Measurements from ENCODE around the gene RMND5A. TPM values are rescaled to one million over a fixed set of nuclear protein-coding genes. Genes with fewer than 3 reads are reported as not detected.

The RMND5A gene
- polyA plus RNA-seq, 1 of the 3 experiments (the other 2 are of a cell fraction): 4.3 TPM

DNA sequence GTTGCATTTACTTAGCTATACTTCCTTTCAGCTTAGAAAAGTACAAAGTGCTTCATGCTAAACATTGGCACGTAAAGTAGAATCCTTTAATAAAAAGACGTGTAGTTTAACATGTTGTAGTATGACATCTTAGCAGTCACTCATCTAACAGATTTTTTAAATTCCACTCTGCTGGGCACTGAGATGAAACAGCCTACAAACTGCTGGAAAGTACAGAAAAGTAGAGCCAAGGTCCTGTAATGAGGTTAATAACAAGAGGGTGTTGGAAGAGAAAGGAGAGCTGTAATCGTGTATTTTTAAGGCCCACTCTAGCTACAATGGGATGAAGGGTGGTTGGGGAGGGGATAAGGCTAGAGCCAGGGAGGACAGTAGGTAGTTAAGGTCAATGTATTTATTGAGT lies 59.9 kb downstream of the RMND5A start (continued):
- TF ChIP-seq TAF1 (IDR thresholded peaks at IDR 0.05; ENCODE audit: borderline replicate concordance, low read depth, low read length) (no peak), YY1 (IDR thresholded peaks at IDR 0.05; ENCODE audit: low read depth) (no peak), JUND (IDR thresholded peaks at IDR 0.05) (no peak), EP300 (IDR thresholded peaks at IDR 0.05; ENCODE audit: borderline replicate concordance in 1 of 2, low read depth in 1 of 2, low read length in 1 of 2) (no peak)

DNA sequence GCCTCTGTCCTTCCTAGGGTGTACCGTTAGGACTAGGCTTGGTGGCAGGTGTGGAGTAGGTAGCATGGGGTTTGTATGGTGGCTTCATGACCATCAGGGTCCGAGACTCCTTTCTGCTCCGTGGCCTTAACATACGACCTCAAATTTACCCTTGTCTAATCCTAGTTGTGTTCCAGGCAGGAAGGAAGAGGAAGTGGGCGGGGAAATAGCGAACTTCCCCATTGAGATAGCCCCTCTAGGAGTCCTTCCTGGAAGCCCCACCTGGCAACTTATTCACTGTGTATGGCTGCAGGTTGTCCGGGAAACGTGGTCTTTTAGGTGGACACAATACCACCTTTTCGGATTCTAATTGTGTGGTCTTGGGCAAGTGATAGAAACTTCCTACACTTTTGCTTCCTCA lies 61.3 kb downstream of the RMND5A start:
- Histone ChIP-seq H3F3A (replicated peaks; ENCODE audit: insufficient read depth) (no peaks in the 10 kb centered on the region), H3K4me2 (no peak overlapping the region), H3K9me2 (no peaks in the 10 kb centered on the region), H3K4me3 (ENCODE audit: low read depth in 2 of 2, low read length in 1 of 2) (no peak overlapping the region), H3K9ac (no peak overlapping the region), H4K20me1 (ENCODE audit: insufficient read depth) (no peaks in the 10 kb centered on the region), H3K36me3 (replicated peaks in 1 of 2; ENCODE audit: control insufficient read depth in 1 of 2, insufficient read depth in 2 of 2, low read length in 1 of 2) (peaks cover 0 to under 1% of the 10 kb centered on the region in 2 experiments), H3K79me2 (ENCODE audit: insufficient read depth) (no peaks in the 10 kb centered on the region), H3K4me1 (ENCODE audit: control insufficient read depth in 1 of 2, insufficient read depth in 2 of 2, low read depth in 1 of 2, low read length in 1 of 2) (no peaks in the 10 kb centered on the region), H3K27ac (ENCODE audit: low read depth in 2 of 2, low read length in 1 of 2) (no peak overlapping the region), H2AFZ (ENCODE audit: low read depth) (no peak overlapping the region), H3K9me3 (no peaks in the 10 kb centered on the region), H3K27me3 (ENCODE audit: insufficient read depth) (no peaks in the 10 kb centered on the region)
- CTCF ChIA-PET: interaction anchor here (1.2 to 1.6 kb wide), 2 partner anchors 13 to 16 kb away, joined by 4 to 8 read pairs; no protein-coding TSS in a partner anchor
- no peak for DNase-seq
- WGBS (ENCODE audit: low lambda C conversion rate): 89% methylated on average over 9 of the region's 9 CpGs
- TF ChIP-seq RFX5 (IDR thresholded peaks at IDR 0.05; ENCODE audit: low read length) (no peak), FOSL2 (IDR thresholded peaks at IDR 0.05; ENCODE audit: borderline replicate concordance, low read depth) (no peak), JUND (IDR thresholded peaks at IDR 0.05) (no peak), POLR2AphosphoS5 (IDR thresholded peaks at IDR 0.05; ENCODE audit: low read depth, low read length) (no peak), SIN3A (IDR thresholded peaks at IDR 0.05; ENCODE audit: borderline replicate concordance, low read depth, low read length) (no peak), FOXM1 (IDR thresholded peaks at IDR 0.05; ENCODE audit: low read depth) (no peak), RAD21 (IDR thresholded peaks at IDR 0.05; ENCODE audit: low read length) (no peak), NRF1 (IDR thresholded peaks at IDR 0.05; ENCODE audit: low read depth, low read length) (no peak), YY1 (IDR thresholded peaks at IDR 0.05; ENCODE audit: low read depth) (no peak), MEF2A (IDR thresholded peaks at IDR 0.05; ENCODE audit: borderline replicate concordance, low read depth) (no peak), GABPA (IDR thresholded peaks at IDR 0.05; ENCODE audit: low read depth) (no peak), GATA2 (CRISPR knock-in tag; IDR thresholded peaks at IDR 0.05) (no peak), RCOR1 (IDR thresholded peaks at IDR 0.05; ENCODE audit: low read length) (no peak), NFIC (IDR thresholded peaks at IDR 0.05; ENCODE audit: borderline replicate concordance) (no peak)
- TF ChIP-seq, protein P1, sequence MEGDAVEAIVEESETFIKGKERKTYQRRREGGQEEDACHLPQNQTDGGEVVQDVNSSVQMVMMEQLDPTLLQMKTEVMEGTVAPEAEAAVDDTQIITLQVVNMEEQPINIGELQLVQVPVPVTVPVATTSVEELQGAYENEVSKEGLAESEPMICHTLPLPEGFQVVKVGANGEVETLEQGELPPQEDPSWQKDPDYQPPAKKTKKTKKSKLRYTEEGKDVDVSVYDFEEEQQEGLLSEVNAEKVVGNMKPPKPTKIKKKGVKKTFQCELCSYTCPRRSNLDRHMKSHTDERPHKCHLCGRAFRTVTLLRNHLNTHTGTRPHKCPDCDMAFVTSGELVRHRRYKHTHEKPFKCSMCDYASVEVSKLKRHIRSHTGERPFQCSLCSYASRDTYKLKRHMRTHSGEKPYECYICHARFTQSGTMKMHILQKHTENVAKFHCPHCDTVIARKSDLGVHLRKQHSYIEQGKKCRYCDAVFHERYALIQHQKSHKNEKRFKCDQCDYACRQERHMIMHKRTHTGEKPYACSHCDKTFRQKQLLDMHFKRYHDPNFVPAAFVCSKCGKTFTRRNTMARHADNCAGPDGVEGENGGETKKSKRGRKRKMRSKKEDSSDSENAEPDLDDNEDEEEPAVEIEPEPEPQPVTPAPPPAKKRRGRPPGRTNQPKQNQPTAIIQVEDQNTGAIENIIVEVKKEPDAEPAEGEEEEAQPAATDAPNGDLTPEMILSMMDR (IDR thresholded peaks at IDR 0.05): no peak
- TF ChIP-seq, protein P2, sequence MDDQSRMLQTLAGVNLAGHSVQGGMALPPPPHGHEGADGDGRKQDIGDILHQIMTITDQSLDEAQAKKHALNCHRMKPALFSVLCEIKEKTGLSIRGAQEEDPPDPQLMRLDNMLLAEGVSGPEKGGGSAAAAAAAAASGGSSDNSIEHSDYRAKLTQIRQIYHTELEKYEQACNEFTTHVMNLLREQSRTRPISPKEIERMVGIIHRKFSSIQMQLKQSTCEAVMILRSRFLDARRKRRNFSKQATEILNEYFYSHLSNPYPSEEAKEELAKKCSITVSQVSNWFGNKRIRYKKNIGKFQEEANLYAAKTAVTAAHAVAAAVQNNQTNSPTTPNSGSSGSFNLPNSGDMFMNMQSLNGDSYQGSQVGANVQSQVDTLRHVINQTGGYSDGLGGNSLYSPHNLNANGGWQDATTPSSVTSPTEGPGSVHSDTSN (IDR thresholded peaks at IDR 0.05): no peak
- TF ChIP-seq, protein P3, sequence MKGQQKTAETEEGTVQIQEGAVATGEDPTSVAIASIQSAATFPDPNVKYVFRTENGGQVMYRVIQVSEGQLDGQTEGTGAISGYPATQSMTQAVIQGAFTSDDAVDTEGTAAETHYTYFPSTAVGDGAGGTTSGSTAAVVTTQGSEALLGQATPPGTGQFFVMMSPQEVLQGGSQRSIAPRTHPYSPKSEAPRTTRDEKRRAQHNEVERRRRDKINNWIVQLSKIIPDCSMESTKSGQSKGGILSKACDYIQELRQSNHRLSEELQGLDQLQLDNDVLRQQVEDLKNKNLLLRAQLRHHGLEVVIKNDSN (IDR thresholded peaks at IDR 0.05; ENCODE audit: borderline replicate concordance, low read depth): no peak
- TF ChIP-seq, protein P4, sequence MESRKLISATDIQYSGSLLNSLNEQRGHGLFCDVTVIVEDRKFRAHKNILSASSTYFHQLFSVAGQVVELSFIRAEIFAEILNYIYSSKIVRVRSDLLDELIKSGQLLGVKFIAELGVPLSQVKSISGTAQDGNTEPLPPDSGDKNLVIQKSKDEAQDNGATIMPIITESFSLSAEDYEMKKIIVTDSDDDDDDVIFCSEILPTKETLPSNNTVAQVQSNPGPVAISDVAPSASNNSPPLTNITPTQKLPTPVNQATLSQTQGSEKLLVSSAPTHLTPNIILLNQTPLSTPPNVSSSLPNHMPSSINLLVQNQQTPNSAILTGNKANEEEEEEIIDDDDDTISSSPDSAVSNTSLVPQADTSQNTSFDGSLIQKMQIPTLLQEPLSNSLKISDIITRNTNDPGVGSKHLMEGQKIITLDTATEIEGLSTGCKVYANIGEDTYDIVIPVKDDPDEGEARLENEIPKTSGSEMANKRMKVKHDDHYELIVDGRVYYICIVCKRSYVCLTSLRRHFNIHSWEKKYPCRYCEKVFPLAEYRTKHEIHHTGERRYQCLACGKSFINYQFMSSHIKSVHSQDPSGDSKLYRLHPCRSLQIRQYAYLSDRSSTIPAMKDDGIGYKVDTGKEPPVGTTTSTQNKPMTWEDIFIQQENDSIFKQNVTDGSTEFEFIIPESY (IDR thresholded peaks at IDR 0.05; ENCODE audit: borderline replicate concordance, low read depth): no peak
- POLR2A ChIA-PET: no interaction called here
